ENCODE results near the gene MUC5B. TPM values are rescaled to one million over a fixed set of nuclear protein-coding genes. Genes with fewer than 3 reads are reported as not detected.

Gene MUC5B
- total RNA-seq, 1 donor, result not detected

DNA sequence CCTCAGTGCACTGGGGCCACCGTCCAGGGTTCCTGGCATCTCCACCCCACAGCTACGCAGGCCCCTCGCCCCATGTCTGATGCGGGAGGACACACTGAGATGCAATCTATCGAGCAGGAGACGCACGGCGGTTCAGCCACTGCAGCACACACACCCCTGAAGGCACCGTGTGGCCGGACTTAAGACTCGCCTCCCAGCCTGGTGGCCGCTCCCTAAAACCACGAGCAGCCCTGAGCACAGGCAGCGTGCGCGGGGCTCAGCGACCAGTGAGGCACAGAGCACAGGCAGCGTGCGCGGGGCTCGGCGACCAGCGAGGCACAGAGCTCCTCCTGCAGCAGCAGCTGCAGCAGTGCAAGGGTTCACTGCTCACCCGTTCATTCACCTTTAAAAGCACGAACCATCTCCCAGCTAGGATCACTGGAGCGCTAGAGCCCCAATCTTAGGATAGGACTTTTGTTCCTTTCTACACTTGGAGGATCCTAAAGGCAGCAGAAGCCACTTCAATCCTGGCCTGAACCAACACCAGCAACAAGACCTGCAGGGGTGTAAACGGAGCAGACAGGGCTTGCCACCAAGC lies 55.2 kb downstream of the MUC5B start:
- no peak overlapping the region for H3K4me3 ChIP-seq (ENCODE audit: low read depth, low read length)
- TF ChIP-seq, protein P1, sequence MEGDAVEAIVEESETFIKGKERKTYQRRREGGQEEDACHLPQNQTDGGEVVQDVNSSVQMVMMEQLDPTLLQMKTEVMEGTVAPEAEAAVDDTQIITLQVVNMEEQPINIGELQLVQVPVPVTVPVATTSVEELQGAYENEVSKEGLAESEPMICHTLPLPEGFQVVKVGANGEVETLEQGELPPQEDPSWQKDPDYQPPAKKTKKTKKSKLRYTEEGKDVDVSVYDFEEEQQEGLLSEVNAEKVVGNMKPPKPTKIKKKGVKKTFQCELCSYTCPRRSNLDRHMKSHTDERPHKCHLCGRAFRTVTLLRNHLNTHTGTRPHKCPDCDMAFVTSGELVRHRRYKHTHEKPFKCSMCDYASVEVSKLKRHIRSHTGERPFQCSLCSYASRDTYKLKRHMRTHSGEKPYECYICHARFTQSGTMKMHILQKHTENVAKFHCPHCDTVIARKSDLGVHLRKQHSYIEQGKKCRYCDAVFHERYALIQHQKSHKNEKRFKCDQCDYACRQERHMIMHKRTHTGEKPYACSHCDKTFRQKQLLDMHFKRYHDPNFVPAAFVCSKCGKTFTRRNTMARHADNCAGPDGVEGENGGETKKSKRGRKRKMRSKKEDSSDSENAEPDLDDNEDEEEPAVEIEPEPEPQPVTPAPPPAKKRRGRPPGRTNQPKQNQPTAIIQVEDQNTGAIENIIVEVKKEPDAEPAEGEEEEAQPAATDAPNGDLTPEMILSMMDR (IDR thresholded peaks at IDR 0.05; ENCODE audit: insufficient read depth, low read length), result no peak
- DNase-seq (ENCODE audit: low read depth), result no peak

DNA sequence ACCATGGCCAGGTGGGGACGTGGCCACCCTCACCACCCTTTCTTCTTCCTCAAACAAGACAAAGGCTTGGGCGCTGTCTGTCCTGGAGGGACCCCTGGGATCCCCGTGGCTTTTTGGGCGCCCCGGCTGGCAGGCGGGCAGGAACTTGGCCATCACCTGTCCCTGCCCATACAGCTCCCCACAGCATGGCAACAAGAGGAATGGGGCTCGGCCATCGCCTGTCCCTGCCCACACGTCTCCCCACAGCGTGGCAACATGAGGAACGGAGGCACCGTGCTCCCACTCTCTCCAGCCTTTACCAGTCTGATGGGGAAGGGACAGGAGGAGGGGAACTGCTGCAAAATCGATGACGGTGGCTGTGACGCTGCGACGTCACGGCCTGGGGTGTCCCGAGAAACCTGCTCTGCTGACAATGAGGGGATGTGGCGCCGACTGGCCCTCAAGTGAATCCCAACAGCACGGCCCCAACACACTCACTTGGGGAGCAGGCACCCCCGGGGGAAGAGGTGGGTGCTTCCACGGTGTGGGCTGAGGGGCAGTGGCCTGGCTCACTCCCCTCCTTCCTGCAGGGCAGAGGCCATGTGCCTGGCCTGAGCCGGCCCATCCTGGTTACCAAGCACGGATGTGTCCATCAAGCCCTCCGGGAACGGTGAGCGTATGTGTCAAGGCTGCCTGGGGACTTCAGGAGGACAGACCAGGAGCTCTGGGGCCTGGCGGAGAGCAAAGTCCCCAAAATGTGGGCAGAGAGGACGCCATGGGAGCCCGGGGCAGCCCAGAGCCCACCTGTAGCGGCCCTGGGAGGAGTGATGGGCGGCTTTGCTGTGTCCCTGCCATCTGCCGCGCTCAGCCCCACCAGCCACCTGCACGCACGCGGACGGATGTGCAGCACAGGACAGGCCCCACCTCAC lies 56.2 kb downstream of the MUC5B start:
- TF ChIP-seq, protein P1 (IDR thresholded peaks at IDR 0.05; ENCODE audit: insufficient read depth, low read length), result no peak
- no peak for DNase-seq (ENCODE audit: low read depth)

DNA sequence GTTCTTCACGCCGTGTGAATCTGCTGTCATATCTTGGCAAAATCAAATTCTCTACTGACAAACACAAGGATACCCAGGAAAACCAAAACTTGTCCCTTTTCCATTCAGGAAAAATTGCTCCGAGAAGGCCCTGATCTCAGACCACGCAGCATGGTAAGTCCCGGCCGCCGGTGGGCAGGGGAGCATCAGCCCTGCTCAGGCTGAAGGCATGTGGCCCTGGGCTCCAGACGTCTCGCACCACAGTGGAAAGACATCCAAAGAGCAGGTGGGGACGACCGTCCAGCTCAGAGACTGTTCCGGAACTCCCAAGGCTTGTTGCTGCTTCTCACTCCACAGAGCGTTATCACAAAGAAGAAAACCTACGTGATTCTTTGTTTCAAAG lies 56.8 kb downstream of the MUC5B start:
- TF ChIP-seq, protein P1 (IDR thresholded peaks at IDR 0.05; ENCODE audit: insufficient read depth, low read length), result no peak
- no peak overlapping the region for H3K4me3 ChIP-seq (ENCODE audit: low read depth, low read length)
- DNase-seq (ENCODE audit: low read depth), result no peak

More for the DNA sequence above, 56.2 kb downstream of the MUC5B start:
- H3K4me3 ChIP-seq (ENCODE audit: low read depth, low read length), result no peak overlapping the region

DNA sequence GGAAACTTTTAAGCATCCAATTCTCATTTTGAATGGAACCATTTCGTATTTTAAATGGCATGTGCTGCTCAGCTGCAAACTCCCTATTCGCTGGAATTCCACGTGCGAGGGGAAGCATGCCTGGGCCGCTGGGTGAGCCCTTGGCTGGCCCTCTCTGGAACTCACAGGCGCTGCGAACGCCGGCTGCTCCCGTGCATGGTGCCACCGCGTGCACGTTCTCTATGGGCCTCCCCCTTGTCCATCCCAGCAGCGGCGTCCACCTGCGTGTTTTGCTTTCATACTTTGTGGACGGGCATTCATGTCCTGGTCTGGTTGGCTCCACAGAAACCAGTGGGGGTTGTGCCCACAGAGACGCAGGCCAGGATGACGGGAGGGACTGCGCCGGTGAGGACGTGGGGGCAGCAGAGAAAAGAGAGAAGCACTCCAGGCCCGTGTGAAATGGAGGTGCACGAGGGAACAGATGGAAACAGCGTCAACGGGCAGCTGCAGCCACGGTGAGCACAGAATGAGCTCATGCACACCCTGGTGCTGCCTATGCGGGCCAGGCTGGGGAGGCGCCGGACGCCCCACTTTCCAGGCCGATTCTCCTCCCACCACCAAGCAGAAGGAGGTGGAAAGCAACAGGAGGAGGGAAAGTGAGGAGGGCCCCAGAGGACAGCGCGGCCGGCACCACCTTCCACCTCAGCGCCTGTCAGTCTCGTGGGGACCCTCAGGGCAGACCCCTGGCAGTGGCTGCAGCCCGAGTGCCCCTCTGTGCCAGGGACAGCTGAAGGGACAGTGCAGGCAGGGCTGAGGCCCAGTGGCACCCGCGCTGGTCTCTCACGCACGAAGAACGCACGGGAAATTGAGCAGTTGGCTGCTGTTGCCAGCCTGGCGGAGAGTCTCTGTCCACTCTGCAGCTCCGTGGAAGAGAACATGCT lies 57.5 kb downstream of the MUC5B start:
- DNase-seq (ENCODE audit: low read depth), result no peak
- no peak overlapping the region for H3K4me3 ChIP-seq (ENCODE audit: low read depth, low read length)
- TF ChIP-seq, protein P1 (IDR thresholded peaks at IDR 0.05; ENCODE audit: insufficient read depth, low read length), result no peak

DNA sequence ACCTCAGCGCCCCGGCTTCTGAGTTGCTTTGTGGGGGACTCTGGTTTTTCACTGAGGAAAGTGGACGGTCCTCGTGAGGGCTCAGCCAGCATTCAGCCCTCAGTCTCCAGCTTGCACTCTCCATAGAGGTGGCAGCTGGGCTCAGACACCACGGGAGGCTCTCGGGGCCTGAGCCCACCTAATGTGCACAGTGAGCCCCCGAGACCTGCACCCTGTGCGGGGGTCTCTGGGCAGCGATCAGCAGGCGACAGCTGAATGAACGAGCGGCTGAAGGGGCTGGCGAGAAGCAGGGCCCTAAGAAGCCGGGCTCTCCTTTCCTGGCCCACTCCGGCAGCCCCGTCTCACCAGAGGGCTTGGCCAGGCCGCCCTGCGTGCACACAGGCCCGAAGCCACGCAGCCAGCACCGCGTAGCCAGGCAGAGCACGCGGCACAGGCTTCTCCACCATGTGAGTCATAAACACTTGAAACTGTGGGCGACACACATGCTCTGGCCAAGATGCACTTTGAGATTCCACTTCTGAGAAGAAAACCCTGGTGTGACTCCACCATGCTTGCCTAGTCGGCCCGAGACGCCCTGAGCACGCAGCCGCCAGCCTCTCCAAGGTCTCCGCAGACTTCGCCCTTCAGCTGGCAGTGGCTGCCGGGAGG lies 58.6 kb downstream of the MUC5B start:
- no peak for DNase-seq (ENCODE audit: low read depth)
- TF ChIP-seq, protein P1 (IDR thresholded peaks at IDR 0.05; ENCODE audit: insufficient read depth, low read length), result no peak
- no peak overlapping the region for H3K4me3 ChIP-seq (ENCODE audit: low read depth, low read length)

DNA sequence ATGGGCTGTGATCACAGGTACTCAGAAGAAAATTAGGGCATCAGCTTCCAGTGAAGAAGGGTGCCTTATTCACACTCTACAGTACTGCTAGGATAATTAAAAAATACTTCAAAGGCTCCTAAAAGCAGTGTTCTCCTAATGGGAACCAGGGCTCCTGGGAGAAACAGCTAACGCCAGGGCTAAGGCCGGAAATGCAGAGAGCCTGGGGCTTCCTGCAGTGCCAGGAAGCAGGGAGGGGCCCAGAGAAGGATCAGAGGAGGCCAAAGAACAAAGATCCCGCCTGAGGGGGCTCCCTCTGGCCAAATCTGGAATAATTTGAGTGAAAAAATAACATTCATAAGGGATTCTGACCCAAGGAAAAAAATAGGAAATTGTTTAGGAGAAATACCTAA lies 59.1 kb downstream of the MUC5B start:
- H3K4me3 ChIP-seq (ENCODE audit: low read depth, low read length), result no peak overlapping the region
- TF ChIP-seq, protein P1 (IDR thresholded peaks at IDR 0.05; ENCODE audit: insufficient read depth, low read length), result no peak
- DNase-seq (ENCODE audit: low read depth), result no peak

Measured in fibroblast of the aortic adventitia (primary cell).